ENCODE results near the gene PRPH2. TPM values are rescaled to one million over a fixed set of nuclear protein-coding genes. Genes with fewer than 3 reads are reported as not detected.
"Not testable (repeated sequence)": the region's sequence is repeated elsewhere in the genome, so short reads cannot be mapped to it uniquely, and the experiment has no call there.

Gene PRPH2
- total RNA-seq, 1 experiment from 2014 or later = not detected

DNA sequence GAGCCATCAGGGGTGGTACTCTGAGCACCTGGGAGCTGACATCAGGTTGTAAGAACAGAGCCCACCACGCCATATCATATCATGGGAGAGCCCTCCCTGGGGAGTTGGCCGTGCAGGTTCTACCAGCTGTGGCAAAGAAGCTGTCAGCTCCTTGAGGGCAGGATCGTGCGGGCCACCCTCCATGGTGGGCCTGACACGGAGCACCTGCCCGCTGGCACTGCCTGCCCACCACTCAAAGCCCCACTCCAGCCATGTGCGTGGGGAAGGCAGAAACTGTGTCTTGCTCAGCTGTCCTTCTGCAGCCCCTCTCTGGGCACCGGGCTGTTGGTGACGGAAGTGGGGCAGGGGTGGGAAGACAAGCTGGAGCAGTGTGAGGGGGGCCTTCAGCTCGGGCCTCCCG is 14.3 kb downstream of the PRPH2 start:
- in situ Hi-C loops (cut with HindIII; ENCODE audit: low pct_unique_long_range_greater_than_20kb, low sequenced_read_pairs) = no loop called here
- no peak for DNase-seq (ENCODE audit: low read depth)

DNA sequence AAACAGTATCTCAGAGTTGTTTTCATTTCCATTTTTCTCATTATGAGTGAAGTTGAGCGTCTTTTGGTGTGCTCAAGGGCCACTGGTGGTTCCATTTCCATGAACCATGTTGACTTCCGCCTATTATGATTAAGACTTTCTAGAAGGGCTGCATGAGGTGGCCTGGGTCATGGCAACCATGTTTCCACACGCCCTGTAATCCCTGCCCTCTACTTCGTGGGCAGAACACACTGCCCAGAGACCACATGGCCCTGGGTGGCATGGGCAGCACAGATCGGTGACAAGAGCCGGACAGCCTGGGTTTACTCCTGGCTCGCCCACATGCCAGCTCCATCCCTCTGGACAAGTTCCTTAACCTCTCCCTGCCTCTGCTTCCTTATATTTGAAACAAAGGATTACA is 14.8 kb downstream of the PRPH2 start:
- in situ Hi-C loops (cut with HindIII; ENCODE audit: low pct_unique_long_range_greater_than_20kb, low sequenced_read_pairs) = no loop called here
- no peak for DNase-seq (ENCODE audit: low read depth)

- in situ Hi-C loops (cut with HindIII; ENCODE audit: low pct_unique_long_range_greater_than_20kb, low sequenced_read_pairs) = no loop called here
- no peak for DNase-seq (ENCODE audit: low read depth)
Observed at GRCh38 chr6:42704937-42705374, 17.4 kb downstream of the PRPH2 start.

DNA sequence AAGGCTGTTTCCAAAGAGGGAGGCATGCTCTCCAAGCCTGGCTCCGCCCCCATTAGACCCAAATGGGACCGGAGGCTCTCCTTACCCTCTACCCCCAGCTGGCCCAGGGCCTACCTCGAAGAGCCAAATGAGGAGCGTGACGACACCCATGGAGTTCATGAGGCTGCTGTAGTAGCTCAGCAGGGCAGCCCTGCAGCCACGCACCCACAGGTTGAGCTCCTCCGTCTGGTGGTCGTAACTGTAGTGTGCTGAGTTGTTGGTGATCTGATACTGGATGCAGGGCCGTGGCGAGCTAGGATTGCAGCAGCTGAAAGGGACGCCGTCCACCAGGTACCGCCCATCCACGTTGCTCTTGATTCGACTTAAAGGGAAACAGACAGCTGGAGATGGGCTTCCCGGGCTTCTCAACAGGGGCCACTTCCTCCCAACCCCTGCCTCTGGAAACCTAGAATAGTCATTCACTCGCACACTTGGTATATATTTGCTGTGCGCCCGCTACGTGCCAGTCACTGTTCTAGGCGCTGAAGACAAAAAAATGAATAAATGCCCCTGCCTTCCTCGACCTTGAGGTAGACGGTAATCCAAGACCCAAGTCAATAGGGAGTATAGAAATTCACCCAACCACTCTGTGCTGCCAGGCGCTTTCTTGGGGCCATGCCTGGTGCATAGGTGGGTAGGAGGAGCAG is 18.0 kb downstream of the PRPH2 start:
- in situ Hi-C loops (cut with HindIII; ENCODE audit: low pct_unique_long_range_greater_than_20kb, low sequenced_read_pairs) = no loop called here
- no peak for DNase-seq (ENCODE audit: low read depth)

DNA sequence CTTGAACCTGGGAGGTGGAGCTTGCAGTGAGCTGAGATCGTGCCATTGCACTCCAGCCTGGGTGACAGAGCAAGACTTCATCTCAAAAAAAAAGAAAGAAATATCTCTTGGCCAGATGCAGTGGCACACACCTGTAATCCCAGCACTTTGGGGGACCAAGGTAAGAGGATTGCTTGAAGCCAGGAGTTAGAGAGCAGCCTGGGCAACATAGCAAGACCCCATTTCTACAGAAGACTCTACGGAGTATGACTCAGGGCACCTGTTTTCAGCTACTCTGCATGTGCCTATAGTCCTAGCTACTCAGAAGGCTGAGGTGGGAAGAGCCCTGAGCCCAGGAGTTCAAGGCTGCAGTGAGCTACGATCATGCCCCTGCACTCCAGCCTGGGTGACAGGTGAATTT is 19.6 kb downstream of the PRPH2 start:
- in situ Hi-C loops (cut with HindIII; ENCODE audit: low pct_unique_long_range_greater_than_20kb, low sequenced_read_pairs); DNase-seq (ENCODE audit: low read depth): not testable (repeated sequence)

DNA sequence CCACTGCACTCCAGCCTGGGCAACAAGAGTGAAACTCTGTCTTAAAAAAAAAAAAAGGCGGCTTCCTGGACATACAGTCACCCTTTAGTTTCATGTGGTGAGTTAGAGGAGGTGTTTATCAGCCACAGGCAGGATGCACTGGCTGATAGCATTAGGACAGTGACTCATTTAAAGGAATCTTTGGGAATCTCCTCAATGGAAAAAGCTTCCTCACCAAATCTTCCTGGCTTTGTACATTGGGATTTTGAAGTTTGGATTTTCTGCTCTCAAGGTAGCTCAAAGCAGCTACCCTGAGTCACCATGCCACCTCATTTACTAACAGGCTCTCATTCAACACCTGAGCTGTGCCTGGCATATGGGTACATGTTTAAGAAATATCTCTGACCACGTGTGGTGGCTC is 20.2 kb downstream of the PRPH2 start:
- peak; percentile 67 for DNase-seq (ENCODE audit: low read depth)

DNA sequence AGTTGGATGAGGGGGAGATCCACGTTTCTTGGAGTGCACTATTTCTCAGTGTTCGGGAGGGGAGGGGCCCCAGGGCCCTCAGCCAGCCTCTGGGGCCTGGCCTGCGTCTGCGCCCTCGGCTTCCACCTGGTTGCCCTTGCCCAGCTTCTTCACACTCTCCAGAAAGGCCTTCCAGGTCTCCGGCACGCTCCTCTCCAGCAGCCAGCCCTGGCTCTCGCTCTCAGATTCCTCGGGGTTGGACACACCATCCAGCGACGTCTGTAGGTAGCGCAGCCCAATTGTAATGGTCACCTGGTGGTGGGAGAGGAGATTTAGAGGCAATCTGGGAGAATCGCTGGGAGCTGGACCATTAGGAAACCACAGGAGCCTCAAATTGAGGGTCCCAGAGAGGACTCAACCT is 24.2 kb downstream of the PRPH2 start:
- in situ Hi-C loops (cut with HindIII; ENCODE audit: low pct_unique_long_range_greater_than_20kb, low sequenced_read_pairs) = no loop called here
- no peak for DNase-seq (ENCODE audit: low read depth)

More for the DNA sequence above, 20.2 kb downstream of the PRPH2 start:
- in situ Hi-C loops (cut with HindIII; ENCODE audit: low pct_unique_long_range_greater_than_20kb, low sequenced_read_pairs) = no loop called here

DNA sequence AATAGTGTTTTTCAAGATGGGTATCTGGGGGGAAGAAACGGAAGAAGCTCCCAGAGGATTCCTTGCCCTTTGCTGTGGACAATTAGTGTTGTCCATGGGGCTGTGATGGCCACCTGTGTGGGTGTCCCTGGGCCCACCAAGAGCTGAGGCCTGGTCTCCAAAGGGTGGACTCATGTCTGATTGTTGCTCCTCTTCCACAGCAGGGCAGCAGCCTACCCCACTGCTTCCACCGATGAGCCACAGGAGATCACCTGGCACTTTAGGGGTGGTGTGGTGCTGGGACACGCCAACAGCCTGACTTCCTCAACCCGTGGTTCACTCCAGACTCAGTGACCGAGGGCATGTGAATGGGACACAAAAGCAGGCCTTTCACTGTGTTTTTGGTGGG is 25.1 kb downstream of the PRPH2 start:
- no peak for DNase-seq (ENCODE audit: low read depth)
- in situ Hi-C loops (cut with HindIII; ENCODE audit: low pct_unique_long_range_greater_than_20kb, low sequenced_read_pairs) = no loop called here

DNA sequence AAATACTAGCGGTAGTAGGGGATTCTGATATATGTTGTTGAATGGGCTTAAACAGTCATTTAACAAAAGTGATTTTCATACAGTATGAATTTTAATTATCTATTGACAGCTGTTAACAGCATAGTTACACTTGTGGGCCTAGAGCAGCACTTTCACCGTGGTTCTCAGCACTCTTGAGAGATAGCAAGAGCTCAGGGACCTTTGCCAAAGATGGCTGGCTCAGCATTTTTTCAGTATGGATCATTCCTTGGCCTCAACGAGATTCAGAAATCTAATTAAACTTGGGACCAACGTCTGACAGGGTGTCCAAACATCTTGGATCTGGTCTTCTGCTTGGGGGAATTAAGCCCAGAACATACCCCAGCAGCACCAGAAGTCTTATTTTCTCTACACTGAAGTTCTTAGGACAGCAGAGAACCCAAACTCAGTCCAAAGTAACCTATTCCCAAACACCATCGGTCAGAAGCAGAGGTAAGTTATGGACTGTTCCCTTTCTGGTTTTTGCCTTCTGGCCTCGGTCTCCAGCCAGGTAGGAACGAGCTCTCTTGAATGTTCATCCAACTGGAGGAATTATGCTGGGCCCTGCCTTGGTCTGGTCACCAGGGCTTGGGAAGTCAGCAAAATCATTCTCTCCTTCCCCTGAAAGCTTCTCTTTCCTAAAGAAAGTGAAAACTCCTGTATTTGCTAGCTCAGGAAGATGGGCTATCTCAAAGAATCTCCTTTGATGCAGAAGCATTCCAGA is 25.7 kb downstream of the PRPH2 start:
- DNase-seq (ENCODE audit: low read depth) = no peak

GRCh38 chr6:42694586-42694985 is 27.8 kb downstream of the PRPH2 start:
- DNase-seq (ENCODE audit: low read depth) = no peak
- in situ Hi-C loops (cut with HindIII; ENCODE audit: low pct_unique_long_range_greater_than_20kb, low sequenced_read_pairs) = no loop called here

More for the DNA sequence above, 25.7 kb downstream of the PRPH2 start:
- in situ Hi-C loops (cut with HindIII; ENCODE audit: low pct_unique_long_range_greater_than_20kb, low sequenced_read_pairs) = no loop called here

DNA sequence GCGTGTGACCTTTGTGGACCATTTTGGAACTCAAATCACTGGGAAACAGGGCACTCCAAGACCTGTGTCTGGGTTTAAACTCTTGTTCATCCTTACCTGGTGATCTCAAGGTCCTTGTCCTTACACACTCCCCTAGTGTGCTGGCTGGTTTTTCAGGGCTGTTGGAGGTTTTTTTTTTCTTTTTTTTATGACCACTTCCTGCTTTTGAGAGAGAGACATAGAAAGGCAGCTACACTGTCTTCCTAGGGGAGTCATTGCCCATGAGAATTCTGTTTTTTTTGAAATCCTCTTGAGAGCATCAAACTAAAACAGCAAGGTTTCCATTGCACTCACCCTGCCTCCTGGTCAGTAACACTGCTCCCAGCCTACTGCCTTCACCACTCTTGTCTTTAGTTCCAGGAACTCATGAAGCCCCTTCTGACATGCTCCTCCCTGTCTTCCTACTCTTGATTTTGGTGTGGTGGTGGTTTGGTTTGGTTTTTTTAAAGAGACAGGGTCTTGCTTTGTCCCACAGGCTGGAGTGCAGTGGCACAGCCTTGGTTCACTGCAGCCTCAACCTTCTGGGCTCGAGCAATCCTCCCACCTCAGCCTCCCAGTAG is 28.6 kb downstream of the PRPH2 start:
- no peak for DNase-seq (ENCODE audit: low read depth)
- in situ Hi-C loops (cut with HindIII; ENCODE audit: low pct_unique_long_range_greater_than_20kb, low sequenced_read_pairs) = no loop called here

DNA sequence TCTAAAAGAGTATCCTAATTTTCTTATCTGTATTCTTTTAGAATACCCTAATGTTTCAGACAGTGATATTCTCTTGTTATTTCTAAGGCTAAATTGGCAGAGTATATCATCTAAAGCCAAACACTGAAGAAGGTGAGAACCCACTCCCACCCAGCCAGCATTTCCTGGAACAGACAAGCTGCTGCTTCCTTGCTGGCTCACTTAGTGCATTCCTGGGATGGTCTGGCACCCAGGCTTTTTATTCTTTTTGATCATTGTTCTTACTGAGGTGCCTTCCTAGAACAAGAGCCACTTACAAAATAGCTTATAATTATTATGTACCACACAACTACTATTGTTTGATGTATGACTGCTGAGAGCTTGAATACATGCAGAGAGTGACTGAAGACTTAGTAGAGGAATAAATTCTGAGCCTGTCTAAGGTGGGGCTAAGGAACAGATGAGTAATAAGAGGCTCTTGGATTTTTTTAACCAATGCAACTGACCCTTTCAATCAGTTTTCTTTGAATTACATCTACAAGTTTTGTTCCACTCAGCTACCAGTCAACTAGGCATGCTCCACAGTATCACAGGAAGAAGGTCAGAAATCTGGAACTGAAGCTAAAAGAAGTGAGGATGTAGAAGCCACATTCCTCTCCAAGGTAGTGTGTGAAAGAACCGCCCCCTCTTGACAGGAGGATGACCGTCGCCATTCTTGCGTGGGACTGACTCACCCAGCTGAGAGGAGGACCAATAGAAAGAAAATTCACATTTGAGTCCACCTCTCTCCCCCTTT is 30.1 kb downstream of the PRPH2 start:
- DNase-seq (ENCODE audit: low read depth) = peak; percentile 90
- in situ Hi-C loops (cut with HindIII; ENCODE audit: low pct_unique_long_range_greater_than_20kb, low sequenced_read_pairs) = no loop called here

GRCh38 chr6:42690872-42691271 is 31.5 kb downstream of the PRPH2 start:
- DNase-seq (ENCODE audit: low read depth) = no peak
- in situ Hi-C loops (cut with HindIII; ENCODE audit: low pct_unique_long_range_greater_than_20kb, low sequenced_read_pairs) = no loop called here

DNA sequence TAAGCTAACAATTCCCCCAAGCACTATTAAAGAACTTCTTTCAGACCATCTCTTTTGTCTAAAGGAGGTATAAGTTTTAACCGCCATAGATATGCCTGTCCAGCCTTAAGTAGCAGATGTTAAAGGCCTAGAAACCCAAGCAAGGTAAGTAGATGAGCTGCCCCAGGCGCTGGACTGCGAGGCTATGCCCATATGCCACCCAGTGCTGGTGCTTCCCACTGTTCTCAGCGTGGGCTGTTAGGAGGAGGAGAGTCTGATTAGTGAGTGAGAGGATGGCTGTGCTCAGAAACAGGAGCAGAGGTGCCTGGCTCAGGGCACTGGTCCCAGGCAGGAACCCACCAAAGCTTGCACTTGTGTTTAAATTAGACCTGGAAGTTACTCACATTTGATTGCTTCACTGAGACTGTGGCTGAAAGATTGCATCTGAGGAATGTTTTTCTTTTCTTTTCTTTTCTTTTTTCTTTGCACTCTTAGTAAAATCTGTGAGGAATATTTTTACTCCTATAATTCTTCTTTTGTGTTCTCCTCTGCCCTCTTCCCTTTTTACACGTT is 32.2 kb downstream of the PRPH2 start:
- DNase-seq (ENCODE audit: low read depth) = no peak
- in situ Hi-C loops (cut with HindIII; ENCODE audit: low pct_unique_long_range_greater_than_20kb, low sequenced_read_pairs) = no loop called here

GRCh38 chr6:42689371-42689770 is 33.0 kb downstream of the PRPH2 start:
- DNase-seq (ENCODE audit: low read depth) = peak; percentile 41
- in situ Hi-C loops (cut with HindIII; ENCODE audit: low pct_unique_long_range_greater_than_20kb, low sequenced_read_pairs) = no loop called here

GRCh38 chr6:42688281-42688680 is 34.1 kb downstream of the PRPH2 start:
- DNase-seq (ENCODE audit: low read depth) = no peak
- in situ Hi-C loops (cut with HindIII; ENCODE audit: low pct_unique_long_range_greater_than_20kb, low sequenced_read_pairs) = no loop called here

DNA sequence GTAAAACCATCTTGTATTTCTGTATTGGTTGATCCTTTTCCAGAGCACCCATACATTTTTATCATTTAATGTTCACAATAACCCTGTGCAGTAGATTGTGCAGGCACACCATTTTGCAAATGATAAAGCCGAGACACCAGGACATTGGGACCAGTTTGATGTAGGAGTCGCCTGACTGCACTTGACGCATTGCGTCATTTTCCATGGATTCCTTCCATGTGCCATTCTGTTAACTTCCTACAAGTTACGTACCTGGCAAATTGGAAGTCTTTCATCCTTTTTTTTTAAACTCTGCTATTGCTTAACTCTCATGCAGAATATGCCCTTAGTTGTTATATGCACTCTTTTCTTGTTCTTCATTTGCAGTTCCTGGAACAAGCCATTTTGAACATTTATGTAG is 43.0 kb downstream of the PRPH2 start:
- in situ Hi-C loops (cut with HindIII; ENCODE audit: low pct_unique_long_range_greater_than_20kb, low sequenced_read_pairs) = no loop called here
- no peak for DNase-seq (ENCODE audit: low read depth)

- in situ Hi-C loops (cut with HindIII; ENCODE audit: low pct_unique_long_range_greater_than_20kb, low sequenced_read_pairs) = no loop called here
- no peak for DNase-seq (ENCODE audit: low read depth)
Observed at GRCh38 chr6:42674780-42675179, 47.6 kb downstream of the PRPH2 start.
